Mesothelial cell of epicardium (in vitro differentiated cells): Measurements from ENCODE around the gene NKTR. TPM values are rescaled to one million over a fixed set of nuclear protein-coding genes. Genes with fewer than 3 reads are reported as not detected.

Experiments
- DNase-seq, 2 experiments: peaks; one replicate each; pipeline ENCODE4 v3.0.0; 2021; ENCODE audit warnings: low spot score in 2 of 2; ENCODE audit not compliant: unreplicated experiment in 2 of 2
- H3K27ac Mint-ChIP-seq: 2 replicates; pipeline ENCODE4 v1.8.0; 2021; ENCODE audit warnings: mixed read lengths
- H3K27me3 Mint-ChIP-seq: 2 replicates; pipeline ENCODE4 v1.8.0; 2021; ENCODE audit warnings: low read depth, mixed read lengths
- H3K36me3 Mint-ChIP-seq: 2 replicates; pipeline ENCODE4 v1.8.0; 2021; ENCODE audit warnings: mixed read lengths
- H3K4me1 Mint-ChIP-seq: 2 replicates; pipeline ENCODE4 v1.8.0; 2021; ENCODE audit warnings: mixed read lengths
- H3K4me3 Mint-ChIP-seq: 2 replicates; pipeline ENCODE4 v1.8.0; 2021; ENCODE audit warnings: mild to moderate bottlenecking, moderate library complexity, mixed read lengths
- H3K9me3 Mint-ChIP-seq: 2 replicates; pipeline ENCODE4 v1.8.0; 2021; ENCODE audit warnings: mixed read lengths
- CTCF ChIP-seq: fragments of 200-600 bp; sonication (generic); IDR thresholded peaks from one replicate; pipeline ENCODE4 v1.5.0; 2021; ENCODE audit warnings: antibody characterized with exemption; ENCODE audit not compliant: unreplicated experiment
- total RNA-seq: library from RNA; stranded (reverse); gene quantifications from 3 replicates; pipeline ENCODE4 v1.2.1, GENCODE V29; 2021

NKTR gene
- total RNA-seq, 1 donor from 2014 or later = 201 TPM

GRCh38 chr3:42690191-42690590, 89.7 kb downstream of the NKTR start:
- Mint-ChIP-seq H3K27me3 (peaks cover 32% of the 10 kb centered on the region), H3K36me3 (no peaks in the 10 kb centered on the region), H3K27ac (no peak overlapping the region), H3K4me3 (no peak overlapping the region), H3K4me1 (no peaks in the 10 kb centered on the region), H3K9me3 (no peaks in the 10 kb centered on the region)
- TF ChIP-seq CTCF = no peak
- no peak for DNase-seq

- Mint-ChIP-seq H3K27me3 (peaks cover 32% of the 10 kb centered on the region), H3K4me3 (no peak overlapping the region), H3K4me1 (no peaks in the 10 kb centered on the region), H3K27ac (no peak overlapping the region), H3K36me3 (no peaks in the 10 kb centered on the region), H3K9me3 (no peaks in the 10 kb centered on the region)
- peak in 1 of 2 experiments; percentile 10 for DNase-seq
- no peak for TF ChIP-seq CTCF
Measured at GRCh38 chr3:42690766-42691680, 90.5 kb downstream of the NKTR start.

- Mint-ChIP-seq H3K9me3 (no peaks in the 10 kb centered on the region), H3K4me3 (no peak overlapping the region), H3K4me1 (no peaks in the 10 kb centered on the region), H3K36me3 (no peaks in the 10 kb centered on the region), H3K27me3 (peaks cover 32% of the 10 kb centered on the region), H3K27ac (no peak overlapping the region)
- no peak for DNase-seq
- TF ChIP-seq CTCF = no peak
Measured at GRCh38 chr3:42691816-42692666, 91.6 kb downstream of the NKTR start.

- Mint-ChIP-seq H3K27ac (no peak overlapping the region), H3K9me3 (no peaks in the 10 kb centered on the region), H3K4me3 (no peak overlapping the region), H3K4me1 (no peaks in the 10 kb centered on the region), H3K27me3 (peaks cover 36% of the 10 kb centered on the region), H3K36me3 (no peaks in the 10 kb centered on the region)
- no peak for TF ChIP-seq CTCF
- DNase-seq = no peak
Measured at GRCh38 chr3:42692667-42693529, 92.4 kb downstream of the NKTR start.

GRCh38 chr3:42693530-42693930, 93.0 kb downstream of the NKTR start:
- Mint-ChIP-seq H3K27me3 (peaks cover 39% of the 10 kb centered on the region), H3K4me3 (no peak overlapping the region), H3K36me3 (no peaks in the 10 kb centered on the region), H3K9me3 (no peaks in the 10 kb centered on the region), H3K27ac (no peak overlapping the region), H3K4me1 (no peaks in the 10 kb centered on the region)
- no peak for TF ChIP-seq CTCF
- peak in 1 of 2 experiments; percentile 6 for DNase-seq
